GM23248 (cell line): ENCODE data around the gene ANO1.

ENCODE experiments used
- EZH2 ChIP-seq: fragments of 200-600 bp; sonication (generic); IDR thresholded peaks from 2 replicates; pipeline ENCODE4 v1.6.1; 2018; ENCODE audit warnings: antibody characterized with exemption, mild to moderate bottlenecking; ENCODE audit not compliant: insufficient read depth, poor library complexity, severe bottlenecking
- EZH2phosphoT487 ChIP-seq: fragments of 200-600 bp; sonication (generic); IDR thresholded peaks from 2 replicates; pipeline ENCODE4 v1.6.1; 2018; ENCODE audit warnings: antibody characterized with exemption, moderate library complexity, mild to moderate bottlenecking, low read depth; ENCODE audit not compliant: insufficient read depth

DNA sequence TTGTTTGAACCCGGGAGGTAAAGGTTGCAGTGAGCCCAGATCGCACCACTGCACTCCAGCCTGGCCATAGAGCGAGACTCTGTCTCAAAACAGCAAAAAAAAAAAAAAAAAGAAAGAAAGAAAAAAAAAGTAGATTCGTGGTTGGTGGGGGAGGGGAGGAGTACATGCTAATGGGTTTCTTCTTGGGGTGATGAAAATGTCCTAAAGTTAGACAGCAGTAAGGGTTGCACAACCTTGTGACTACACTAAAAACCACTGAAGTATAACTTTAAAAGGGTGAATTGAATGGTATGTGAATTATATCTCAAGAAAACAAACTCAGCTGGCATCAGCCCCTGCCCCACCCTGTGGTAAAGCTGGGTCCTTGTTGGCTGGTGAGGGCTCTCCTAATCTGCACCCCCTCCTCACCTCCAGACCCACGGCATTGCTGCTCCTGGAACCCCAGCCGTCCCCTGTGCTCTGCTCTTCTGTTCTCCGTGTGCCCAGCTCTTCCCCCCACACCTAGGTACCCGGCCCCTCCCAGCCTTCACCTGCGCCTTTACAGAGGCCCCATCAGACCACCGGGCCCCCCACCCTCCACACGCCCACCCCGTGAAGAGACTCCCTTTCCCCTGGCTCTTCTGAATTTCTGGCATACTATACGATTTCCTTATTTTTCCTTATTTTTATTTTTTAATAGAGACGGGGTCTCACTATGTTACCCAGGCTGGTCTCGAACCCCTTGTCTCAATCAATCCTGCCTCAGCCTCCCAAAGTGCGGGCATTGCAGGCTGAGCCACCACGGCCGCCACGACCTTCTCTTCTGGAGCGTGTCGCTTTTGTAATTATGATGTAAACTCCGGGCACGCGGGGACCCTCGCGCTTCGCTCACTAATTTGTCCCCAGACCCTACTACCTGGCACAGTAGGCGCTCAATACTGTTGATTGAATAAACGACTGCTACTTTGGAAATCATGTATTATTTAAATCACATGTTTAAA lies 124.1 kb downstream of the ANO1 start:
- no peak for TF ChIP-seq EZH2phosphoT487
- TF ChIP-seq EZH2, result no peak
